ENCODE data around the gene PKP4. TPM values are rescaled to one million over a fixed set of nuclear protein-coding genes. Genes with fewer than 3 reads are reported as not detected.
A peak's percentile ranks its signal among the peaks of the same experiment; 100 is the strongest.

PKP4 gene
- total and polyA plus RNA-seq, 9 of the 15 experiments (the other 6 are each of a cell fraction or from before 2014, with no cell fraction given) = 24.6 to 99.1 (median 74.0) TPM

- no peaks in the 10 kb centered on the region for H3K9me3 ChIP-seq (replicated peaks; ENCODE audit: control insufficient read depth, insufficient read depth, low read depth, low read length)
- no TSS peak for BruUV-seq (replicated peaks)
- H3K4me3 ChIP-seq = no peak overlapping the region
- H3K27me3 ChIP-seq (ENCODE audit: control insufficient read depth in 2 of 2, insufficient read depth in 2 of 2, low read length in 2 of 2) = peaks cover 14 to 45% of the 10 kb centered on the region in 2 experiments; a peak in 4 of 5 replicates
- H3K9ac ChIP-seq (ENCODE audit: insufficient read depth in 1 of 2, low read depth in 2 of 2, low read length in 2 of 2) = no peak overlapping the region; a peak in 1 of 4 replicates
- H3K36me3 ChIP-seq (ENCODE audit: control insufficient read depth, insufficient read depth, low read length) = no peaks in the 10 kb centered on the region
- ChIA-PET POLR2A (interaction anchor here (0.6 to 1.0 kb wide), 4 partner anchors 9 to 657 kb away, joined by 3 to 4 read pairs (median 3); no protein-coding TSS in a partner anchor), CTCF (ENCODE audit: low intra/inter-chr PET ratio) (no interaction called here)
- H3K27ac ChIP-seq (ENCODE audit: extremely low read depth, low read depth, low read length) = no peak overlapping the region
- 2% methylated on average over 10 of the region's 10 CpGs for WGBS (ENCODE audit: insufficient coverage, low coverage, missing lambda C conversion rate)
- intact Hi-C loops (cut with micrococcal nuclease) = no loop called here
- FAIRE-seq = no peak
- DNase-seq (ENCODE audit: extremely low read depth in 1 of 4, low spot score in 3 of 4) = no peak
- no peaks in the 10 kb centered on the region for H4K20me1 ChIP-seq (replicated peaks; ENCODE audit: control insufficient read depth, insufficient read depth, low read length)
- TF ChIP-seq CREB1 (IDR thresholded peaks at IDR 0.05) = no peak
- TF ChIP-seq CREB1 (CRISPR knock-in tag; IDR thresholded peaks at IDR 0.05) = no peak
- no peak for TF ChIP-seq NR2F6 (CRISPR knock-in tag; IDR thresholded peaks at IDR 0.05)
- no peak for TF ChIP-seq POLR2G (IDR thresholded peaks at IDR 0.05; ENCODE audit: low read depth, low read length)
- no peak for TF ChIP-seq ETS2 (tag; IDR thresholded peaks at IDR 0.05; ENCODE audit: borderline replicate concordance, poor library complexity, severe bottlenecking)
- no peak for TF ChIP-seq ZNF347 (CRISPR knock-in tag; IDR thresholded peaks at IDR 0.05; ENCODE audit: low read depth)
- no peak for TF ChIP-seq ZHX1 (conservative IDR thresholded peaks at IDR 0.05; ENCODE audit: low read length)
- TF ChIP-seq MBD1 (CRISPR knock-in tag; IDR thresholded peaks at IDR 0.05) = no peak
- no peak for TF ChIP-seq ZNF707 (CRISPR knock-in tag; conservative IDR thresholded peaks at IDR 0.05)
- no peak for TF ChIP-seq YBX1 (IDR thresholded peaks at IDR 0.05)
- no peak for TF ChIP-seq MEF2D (tag; conservative IDR thresholded peaks at IDR 0.05; ENCODE audit: low read depth)
- TF ChIP-seq KHSRP (IDR thresholded peaks at IDR 0.05) = no peak
- no peak for TF ChIP-seq JUN (IDR thresholded peaks at IDR 0.05; ENCODE audit: borderline replicate concordance, low read depth, low read length)
- TF ChIP-seq JUN (CRISPR knock-in tag; IDR thresholded peaks at IDR 0.05; ENCODE audit: borderline replicate concordance) = no peak
- no peaks in the 10 kb centered on the region for H3K4me1 ChIP-seq (replicated peaks in 1 of 2; ENCODE audit: control insufficient read depth in 2 of 2, insufficient read depth in 2 of 2, low read length in 2 of 2)
- no peaks in the 10 kb centered on the region for H3K79me2 ChIP-seq (ENCODE audit: control insufficient read depth, insufficient read depth, low read length)
- no peaks in the 10 kb centered on the region for H3K9me1 ChIP-seq (ENCODE audit: control insufficient read depth, insufficient read depth, low read length)
- H2AFZ ChIP-seq (ENCODE audit: low read depth, low read length) = no peak overlapping the region
- ATAC-seq = peak; percentile 57
- no peak overlapping the region for H3K4me2 ChIP-seq (ENCODE audit: insufficient read depth, low read length)
- in situ Hi-C loops (cut with MboI) = no loop called here
Observed at GRCh38 chr2:158716921-158717320, 260.2 kb downstream of the PKP4 start.
